Measurements from ENCODE around the gene TPGS2. TPM values are rescaled to one million over a fixed set of nuclear protein-coding genes. Genes with fewer than 3 reads are reported as not detected.

TPGS2 gene
- total and polyA plus RNA-seq, 2 of the 13 experiments (the other 11 are each of a cell fraction or from before 2014, with no cell fraction given) = 73.3 to 137 TPM

DNA sequence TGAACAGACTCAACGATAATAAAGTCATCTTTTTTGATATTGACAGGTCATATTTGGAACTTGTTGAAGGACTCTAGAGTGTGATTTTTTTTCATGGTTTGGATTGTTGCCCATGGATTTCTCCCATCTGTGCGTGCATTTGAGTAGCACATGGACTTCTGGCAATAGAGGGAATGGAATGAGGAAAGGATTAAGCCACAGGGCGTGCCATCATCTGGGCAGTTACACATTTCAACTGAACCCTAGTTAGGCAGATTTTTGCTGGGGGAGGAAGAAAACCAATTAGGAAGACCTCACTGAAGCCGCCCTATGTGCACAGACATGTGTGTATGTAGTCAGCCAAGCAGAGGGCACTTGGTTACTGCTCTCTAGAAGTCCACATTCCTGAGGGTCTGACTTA lies 72.6 kb downstream of the TPGS2 start:
- Histone ChIP-seq H3K4me1 (ENCODE audit: insufficient read depth, low read length) (0 out of 2 replicates have a peak, but pooled peaks cover 6% of the 10 kb centered on the region), H3K9me3 (ENCODE audit: low read length) (no peaks in the 10 kb centered on the region), H3K9ac (ENCODE audit: insufficient read depth, low read depth, low read length) (no peak overlapping the region), H3K79me2 (ENCODE audit: insufficient read depth, low read length) (no peaks in the 10 kb centered on the region), H3K27me3 (ENCODE audit: control insufficient read depth in 1 of 2, insufficient read depth in 2 of 2, low read length in 2 of 2) (no peaks in the 10 kb centered on the region; a peak in 1 of 5 replicates), H3K36me3 (replicated peaks in 1 of 2; ENCODE audit: control insufficient read depth in 1 of 2, insufficient read depth in 2 of 2, low read length in 2 of 2) (no peaks in the 10 kb centered on the region), H4K20me1 (ENCODE audit: insufficient read depth, low read length) (0 out of 2 replicates have a peak, but pooled peaks cover 2% of the 10 kb centered on the region), H3K27ac (ENCODE audit: extremely low read length, insufficient read depth, low read length) (no peak overlapping the region), H2AFZ (ENCODE audit: low read length) (no peak overlapping the region), H3K4me3 (replicated peaks in 1 of 3; ENCODE audit: insufficient read depth in 1 of 3, low read depth in 2 of 3, low read length in 3 of 3) (no peak overlapping the region), H3K4me2 (ENCODE audit: low read depth, low read length) (no peak overlapping the region)
- DNase-seq (ENCODE audit: low spot score) = no peak
- TF ChIP-seq TAF1 (CRISPR knock-in tag; IDR thresholded peaks at IDR 0.05) (no peak), ELF1 (CRISPR knock-in tag; IDR thresholded peaks at IDR 0.05) (no peak), RARA (CRISPR knock-in tag; IDR thresholded peaks at IDR 0.05) (no peak), NFKBIZ (CRISPR knock-in tag; IDR thresholded peaks at IDR 0.05) (no peak), ZNF224 (CRISPR knock-in tag; IDR thresholded peaks at IDR 0.05) (no peak), CCAR2 (optimal IDR thresholded peaks at IDR 0.05; ENCODE audit: low read depth, low read length) (no peak), KLF12 (CRISPR knock-in tag; IDR thresholded peaks at IDR 0.05; ENCODE audit: borderline replicate concordance) (no peak), POLR2AphosphoS2 (IDR thresholded peaks at IDR 0.05; ENCODE audit: low read depth, low read length) (no peak), TOPORS (CRISPR knock-in tag; IDR thresholded peaks at IDR 0.05) (no peak), ZNF720 (CRISPR knock-in tag; IDR thresholded peaks at IDR 0.05) (no peak), ZNF264 (CRISPR knock-in tag; IDR thresholded peaks at IDR 0.05) (no peak)
- TF ChIP-seq, protein P1, sequence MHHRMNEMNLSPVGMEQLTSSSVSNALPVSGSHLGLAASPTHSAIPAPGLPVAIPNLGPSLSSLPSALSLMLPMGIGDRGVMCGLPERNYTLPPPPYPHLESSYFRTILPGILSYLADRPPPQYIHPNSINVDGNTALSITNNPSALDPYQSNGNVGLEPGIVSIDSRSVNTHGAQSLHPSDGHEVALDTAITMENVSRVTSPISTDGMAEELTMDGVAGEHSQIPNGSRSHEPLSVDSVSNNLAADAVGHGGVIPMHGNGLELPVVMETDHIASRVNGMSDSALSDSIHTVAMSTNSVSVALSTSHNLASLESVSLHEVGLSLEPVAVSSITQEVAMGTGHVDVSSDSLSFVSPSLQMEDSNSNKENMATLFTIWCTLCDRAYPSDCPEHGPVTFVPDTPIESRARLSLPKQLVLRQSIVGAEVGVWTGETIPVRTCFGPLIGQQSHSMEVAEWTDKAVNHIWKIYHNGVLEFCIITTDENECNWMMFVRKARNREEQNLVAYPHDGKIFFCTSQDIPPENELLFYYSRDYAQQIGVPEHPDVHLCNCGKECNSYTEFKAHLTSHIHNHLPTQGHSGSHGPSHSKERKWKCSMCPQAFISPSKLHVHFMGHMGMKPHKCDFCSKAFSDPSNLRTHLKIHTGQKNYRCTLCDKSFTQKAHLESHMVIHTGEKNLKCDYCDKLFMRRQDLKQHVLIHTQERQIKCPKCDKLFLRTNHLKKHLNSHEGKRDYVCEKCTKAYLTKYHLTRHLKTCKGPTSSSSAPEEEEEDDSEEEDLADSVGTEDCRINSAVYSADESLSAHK (CRISPR knock-in tag; IDR thresholded peaks at IDR 0.05; ENCODE audit: borderline replicate concordance) = no peak
- TF ChIP-seq, protein P2, sequence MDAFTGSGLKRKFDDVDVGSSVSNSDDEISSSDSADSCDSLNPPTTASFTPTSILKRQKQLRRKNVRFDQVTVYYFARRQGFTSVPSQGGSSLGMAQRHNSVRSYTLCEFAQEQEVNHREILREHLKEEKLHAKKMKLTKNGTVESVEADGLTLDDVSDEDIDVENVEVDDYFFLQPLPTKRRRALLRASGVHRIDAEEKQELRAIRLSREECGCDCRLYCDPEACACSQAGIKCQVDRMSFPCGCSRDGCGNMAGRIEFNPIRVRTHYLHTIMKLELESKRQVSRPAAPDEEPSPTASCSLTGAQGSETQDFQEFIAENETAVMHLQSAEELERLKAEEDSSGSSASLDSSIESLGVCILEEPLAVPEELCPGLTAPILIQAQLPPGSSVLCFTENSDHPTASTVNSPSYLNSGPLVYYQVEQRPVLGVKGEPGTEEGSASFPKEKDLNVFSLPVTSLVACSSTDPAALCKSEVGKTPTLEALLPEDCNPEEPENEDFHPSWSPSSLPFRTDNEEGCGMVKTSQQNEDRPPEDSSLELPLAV (CRISPR knock-in tag; conservative IDR thresholded peaks at IDR 0.05; ENCODE audit: low read depth) = no peak
- BruUV-seq (replicated peaks) = no TSS peak
- FAIRE-seq = no peak
- intact Hi-C loops (cut with micrococcal nuclease; ENCODE audit: unreplicated experiment) (loop anchor here (2.0 to 5.0 kb wide), 2 partner anchors 659 to 739 kb away; no protein-coding TSS in a partner anchor), in situ Hi-C loops (cut with HindIII; ENCODE audit: extremely low pct_ligation_motif_present, low pct_unique_long_range_greater_than_20kb) (loop anchor here (5.0 kb wide), 1 partner anchor 69 kb away; no protein-coding TSS in a partner anchor)
- ChIA-PET CTCF (ENCODE audit: low intra/inter-chr PET ratio, low total read pairs) (interaction anchor here (1.2 to 2.1 kb wide), 2 partner anchors 68 to 459 kb away, joined by 3 to 35 read pairs; partner anchors contain the start of gene FHOD3), POLR2A (no interaction called here)
- WGBS (ENCODE audit: low lambda C conversion rate) = 5% methylated on average over 4 of the region's 4 CpGs
- ATAC-seq = no peak
